Neutrophil (primary cell): ENCODE measurements around the gene ACBD6.

Experiments
- H3K27ac ChIP-seq: fragments of 200-600 bp; sonication (generic); 2 replicates; pipeline ENCODE4 v1.5.1; 2016; ENCODE audit warnings: mild to moderate bottlenecking, moderate library complexity
- H3K27me3 ChIP-seq: fragments of 200-600 bp; sonication (generic); 2 replicates; pipeline ENCODE4 v1.6.0; 2016; ENCODE audit warnings: mild to moderate bottlenecking
- H3K36me3 ChIP-seq: fragments of 200-600 bp; sonication (generic); 2 replicates; pipeline ENCODE4 v1.5.1; 2017
- H3K4me1 ChIP-seq, 2 experiments: fragments of 200-600 bp in 1 of 2; sonication (generic) in 1 of 2; 1 replicate in 1 of 2; 2 replicates in 1 of 2; pipeline versions ENCODE4 v1.5.1 to v1.6.1; 2013 to 2016; ENCODE audit warnings: low read depth in 1 of 2, low read length in 1 of 2, mild to moderate bottlenecking in 1 of 2, moderate library complexity in 1 of 2; ENCODE audit not compliant: control insufficient read depth in 1 of 2, insufficient read depth in 1 of 2
- H3K4me3 ChIP-seq, 2 experiments: fragments of 200-600 bp in 1 of 2; sonication (generic) in 1 of 2; 1 replicate in 1 of 2; 2 replicates in 1 of 2; pipeline ENCODE4 v1.5.1; 2013 to 2016; ENCODE audit warnings: low read depth in 1 of 2, low read length in 1 of 2, mild to moderate bottlenecking in 1 of 2, moderate library complexity in 1 of 2
- H3K9me3 ChIP-seq: fragments of 200-600 bp; sonication (generic); 2 replicates; pipeline ENCODE4 v1.5.1; 2016
- CTCF ChIP-seq: fragments of 200-600 bp; sonication (generic); IDR thresholded peaks from 2 replicates; pipeline ENCODE4 v1.5.1; 2016; ENCODE audit warnings: antibody characterized with exemption

Gene ACBD6

GRCh38 chr1:180488661-180489060, 13.7 kb downstream of the ACBD6 start:
- Histone ChIP-seq H3K4me3 (no peak overlapping the region), H3K9me3 (no peaks in the 10 kb centered on the region), H3K4me1 (no peaks in the 10 kb centered on the region), H3K27me3 (no peaks in the 10 kb centered on the region), H3K36me3 (no peaks in the 10 kb centered on the region), H3K27ac (no peak overlapping the region)
- no peak for TF ChIP-seq CTCF

DNA sequence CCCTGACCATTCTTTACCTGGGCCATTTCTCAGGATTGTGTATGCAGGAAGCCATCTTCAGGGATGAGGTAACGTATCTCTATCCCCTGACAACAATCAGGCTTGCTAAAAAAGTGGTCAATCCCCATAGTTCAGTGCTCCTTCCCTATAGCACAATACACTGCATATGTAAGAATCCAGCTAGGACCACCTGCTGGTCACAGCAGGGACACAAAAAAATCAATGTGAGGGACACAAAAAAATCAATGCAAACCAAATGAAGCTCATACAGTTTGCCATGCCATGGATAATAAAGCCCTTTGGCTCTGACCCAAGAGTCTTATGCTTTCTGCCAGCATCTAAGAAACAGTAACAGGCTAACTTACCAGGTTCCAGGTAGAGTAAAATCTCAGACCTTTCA, 16.3 kb downstream of the ACBD6 start:
- Histone ChIP-seq H3K27ac (no peak overlapping the region), H3K27me3 (no peaks in the 10 kb centered on the region), H3K9me3 (no peaks in the 10 kb centered on the region), H3K36me3 (no peaks in the 10 kb centered on the region), H3K4me3 (no peak overlapping the region), H3K4me1 (peaks cover 0 to 3% of the 10 kb centered on the region in 2 experiments)
- no peak for TF ChIP-seq CTCF

GRCh38 chr1:180484490-180484889, 17.9 kb downstream of the ACBD6 start:
- H3K9me3 ChIP-seq, result no peaks in the 10 kb centered on the region
- no peaks in the 10 kb centered on the region for H3K27me3 ChIP-seq
- TF ChIP-seq CTCF, result no peak
- peaks cover 0 to 3% of the 10 kb centered on the region in 2 experiments for H3K4me1 ChIP-seq
- H3K4me3 ChIP-seq, result no peak overlapping the region
- H3K36me3 ChIP-seq, result no peaks in the 10 kb centered on the region
- no peak overlapping the region for H3K27ac ChIP-seq

- no peak overlapping the region for H3K4me3 ChIP-seq
- no peak overlapping the region for H3K27ac ChIP-seq
- H3K27me3 ChIP-seq, result no peaks in the 10 kb centered on the region
- H3K36me3 ChIP-seq, result no peaks in the 10 kb centered on the region
- H3K9me3 ChIP-seq, result no peaks in the 10 kb centered on the region
- TF ChIP-seq CTCF, result peak; percentile 74
- H3K4me1 ChIP-seq, result peaks cover 0 to 3% of the 10 kb centered on the region in 2 experiments
Observed at GRCh38 chr1:180482425-180483275, 19.7 kb downstream of the ACBD6 start.

DNA sequence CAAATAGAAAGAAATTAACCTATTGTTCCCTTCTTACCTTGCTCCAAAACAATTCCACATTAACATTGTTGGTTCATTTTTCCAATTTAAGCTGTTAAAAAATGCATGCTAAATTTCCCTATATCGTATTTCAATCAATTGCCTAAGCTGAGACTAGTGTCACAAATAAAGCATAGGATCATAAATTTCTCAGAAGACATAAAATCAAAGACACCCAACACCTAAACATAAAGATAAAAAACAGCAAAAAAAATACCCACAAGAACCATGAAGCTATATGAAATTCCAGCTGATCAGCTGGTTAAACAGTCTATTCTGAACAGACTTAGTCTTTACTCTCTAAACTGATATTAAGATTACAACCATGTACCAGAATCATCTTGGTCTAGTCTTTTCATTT, 32.3 kb downstream of the ACBD6 start:
- no peaks in the 10 kb centered on the region for H3K4me1 ChIP-seq
- H3K36me3 ChIP-seq, result no peaks in the 10 kb centered on the region
- no peak for TF ChIP-seq CTCF
- H3K27ac ChIP-seq, result no peak overlapping the region
- no peaks in the 10 kb centered on the region for H3K27me3 ChIP-seq
- H3K9me3 ChIP-seq, result no peaks in the 10 kb centered on the region
- H3K4me3 ChIP-seq, result no peak overlapping the region
